CD4-positive, alpha-beta T cell (primary cell): Measurements from ENCODE around the gene CPN2. TPM values are rescaled to one million over a fixed set of nuclear protein-coding genes. Genes with fewer than 3 reads are reported as not detected.

ENCODE experiments used
- ATAC-seq: fragments of 200-7000 bp; cut with Tn5 transposase; one replicate; pipeline ENCODE4 v1.10.0; 2022; ENCODE audit warnings: mild to moderate bottlenecking; ENCODE audit not compliant: poor library complexity
- CTCF ChIA-PET: fragments of 350-600 bp; sonication (Branson Sonifier 250); formaldehyde crosslinking; loops from one replicate; lab custom pipeline; 2021; ENCODE audit warnings: antibody characterized with exemption, inconsistent platforms; lab: Charles Lee
- POLR2A ChIA-PET: fragments of 350-600 bp; sonication (Branson Sonifier 250); formaldehyde crosslinking; loops from one replicate; lab custom pipeline; 2021; ENCODE audit warnings: antibody characterized with exemption, inconsistent platforms; lab: Charles Lee
- DNase-seq, 14 experiments: peaks; one replicate each; pipeline ENCODE4 v3.0.0-alpha.2; 2013 to 2020; ENCODE audit warnings: mixed read lengths in 2 of 14
- H3K27ac ChIP-seq, 2 donors: one replicate each; pipeline versions ENCODE4 v1.5.1 to v1.7.0; 2013; ENCODE audit warnings: low read length in 2 of 2, low read depth in 1 of 2, mild to moderate bottlenecking in 1 of 2
- H3K27me3 ChIP-seq, 2 experiments: 1 replicate in 1 of 2; 2 replicates in 1 of 2; pipeline versions ENCODE4 v1.6.1 to v1.7.0; 2013; ENCODE audit warnings: low read length in 2 of 2, control low read depth in 1 of 2, mild to moderate bottlenecking in 1 of 2, moderate library complexity in 1 of 2; ENCODE audit not compliant: insufficient read depth in 2 of 2, control insufficient read depth in 1 of 2
- H3K36me3 ChIP-seq: one replicate; pipeline ENCODE4 v1.6.1; 2013; ENCODE audit warnings: low read length, control low read depth; ENCODE audit not compliant: insufficient read depth
- H3K4me1 ChIP-seq: one replicate; pipeline ENCODE4 v1.6.1; 2013; ENCODE audit warnings: low read length, control low read depth; ENCODE audit not compliant: insufficient read depth
- H3K4me3 ChIP-seq: one replicate; pipeline ENCODE4 v1.5.1; 2013; ENCODE audit warnings: mild to moderate bottlenecking, low read length, moderate library complexity
- H3K9me3 ChIP-seq, 2 experiments: 1 replicate in 1 of 2; 2 replicates in 1 of 2; pipeline versions ENCODE4 v1.6.1 to v1.7.0; 2013; ENCODE audit warnings: low read length in 2 of 2, mild to moderate bottlenecking in 2 of 2, control low read depth in 1 of 2, moderate library complexity in 1 of 2; ENCODE audit not compliant: control insufficient read depth in 1 of 2, insufficient read depth in 1 of 2
- H3K27ac Mint-ChIP-seq: one replicate; pipeline ENCODE4 v1.8.0; 2020; ENCODE audit warnings: mixed read lengths
- H3K27me3 Mint-ChIP-seq: one replicate; pipeline ENCODE4 v1.8.0; 2021; ENCODE audit warnings: mixed read lengths
- H3K36me3 Mint-ChIP-seq: one replicate; pipeline ENCODE4 v1.8.0; 2021; ENCODE audit warnings: low read depth, mixed read lengths
- H3K4me1 Mint-ChIP-seq: one replicate; pipeline ENCODE4 v1.8.0; 2021; ENCODE audit warnings: low read depth, mixed read lengths
- H3K4me3 Mint-ChIP-seq: one replicate; pipeline ENCODE4 v1.8.0; 2020; ENCODE audit warnings: mild to moderate bottlenecking, mixed read lengths
- H3K9me3 Mint-ChIP-seq: one replicate; pipeline ENCODE4 v1.8.0; 2020; ENCODE audit warnings: mixed read lengths
- CTCF ChIP-seq: fragments of 200-600 bp; IDR thresholded peaks from one replicate; pipeline ENCODE4 v1.8.0; 2022; ENCODE audit warnings: antibody characterized with exemption, mild to moderate bottlenecking
- intact Hi-C, 2 experiments: fragments of 100-400 bp; cut with DNase I in 1 of 2; cut with micrococcal nuclease in 1 of 2; formaldehyde crosslinking; loops; one replicate each; pipeline versions ENCODE4 v1.15.1 to v1.9.0; 2023 to 2025; cut with DNase I, micrococcal nuclease
- total RNA-seq, 174 experiments: library from RNA in 2 of 174; stranded (reverse) in 2 of 174; gene quantifications; one replicate each; pipeline ENCODE4 v1.2.3 and lab custom pipeline; 2021 to 2026

Gene CPN2
- total RNA-seq, 2 experiments from 2014 or later: not detected

- DNase-seq: no peak
- no peak for ATAC-seq
- Mint-ChIP-seq H3K4me1 (no peaks in the 10 kb centered on the region), H3K36me3 (no peaks in the 10 kb centered on the region), H3K4me3 (no peak overlapping the region), H3K9me3 (no peaks in the 10 kb centered on the region), H3K27me3 (peaks cover 11% of the 10 kb centered on the region), H3K27ac (no peak overlapping the region)
- H3K4me3 ChIP-seq: no peak overlapping the region
- H3K27me3 ChIP-seq: peaks cover 0 to 2% of the 10 kb centered on the region in 2 experiments
- H3K27ac ChIP-seq: no peak overlapping the region
- TF ChIP-seq CTCF: no peak
- intact Hi-C loops: no loop called here
- H3K36me3 ChIP-seq: no peaks in the 10 kb centered on the region
- ChIA-PET POLR2A (interaction anchor here (1.2 kb wide), 1 partner anchor 19 kb away, joined by 3 read pairs; no protein-coding TSS in a partner anchor), CTCF (no interaction called here)
- H3K4me1 ChIP-seq: no peaks in the 10 kb centered on the region
- peaks cover 0 to 3% of the 10 kb centered on the region in 2 experiments for H3K9me3 ChIP-seq
Observed at GRCh38 chr3:194377708-194378107, 26.6 kb upstream of the CPN2 start.

GRCh38 chr3:194376241-194376560 is 25.1 kb upstream of the CPN2 start:
- no peak for ATAC-seq
- Histone ChIP-seq H3K27me3 (peaks cover 0 to 6% of the 10 kb centered on the region in 2 experiments), H3K9me3 (no peaks in the 10 kb centered on the region), H3K4me1 (no peaks in the 10 kb centered on the region), H3K4me3 (no peak overlapping the region), H3K36me3 (no peaks in the 10 kb centered on the region), H3K27ac (no peak overlapping the region)
- H3K27me3 Mint-ChIP-seq: peaks cover 11% of the 10 kb centered on the region
- POLR2A ChIA-PET: no interaction called here
- H3K4me1 Mint-ChIP-seq: no peaks in the 10 kb centered on the region
- intact Hi-C loops: no loop called here
- H3K27ac Mint-ChIP-seq: no peak overlapping the region
- no peak overlapping the region for H3K4me3 Mint-ChIP-seq
- no peaks in the 10 kb centered on the region for H3K36me3 Mint-ChIP-seq
- no peak for TF ChIP-seq CTCF
- no peak for DNase-seq
- H3K9me3 Mint-ChIP-seq: no peaks in the 10 kb centered on the region
- CTCF ChIA-PET: no interaction called here

GRCh38 chr3:194375473-194376240 is 24.5 kb upstream of the CPN2 start:
- no peaks in the 10 kb centered on the region for H3K4me1 ChIP-seq
- H3K27ac ChIP-seq: no peak overlapping the region
- H3K36me3 ChIP-seq: no peaks in the 10 kb centered on the region
- no peaks in the 10 kb centered on the region for H3K9me3 ChIP-seq
- H3K27ac Mint-ChIP-seq: no peak overlapping the region
- intact Hi-C loops: no loop called here
- no peaks in the 10 kb centered on the region for H3K9me3 Mint-ChIP-seq
- no peak for TF ChIP-seq CTCF
- no peaks in the 10 kb centered on the region for H3K4me1 Mint-ChIP-seq
- POLR2A ChIA-PET: interaction anchor here (1.0 kb wide), 1 partner anchor 21 kb away, joined by 5 read pairs; no protein-coding TSS in a partner anchor
- H3K4me3 Mint-ChIP-seq: no peak overlapping the region
- DNase-seq (no peak), ATAC-seq (no peak)
- H3K27me3 Mint-ChIP-seq: peaks cover 13% of the 10 kb centered on the region
- no peaks in the 10 kb centered on the region for H3K36me3 Mint-ChIP-seq
- H3K27me3 ChIP-seq: peaks cover 2 to 8% of the 10 kb centered on the region in 2 experiments
- CTCF ChIA-PET: no interaction called here
- no peak overlapping the region for H3K4me3 ChIP-seq
